ENCODE measurements around the gene BCL2L1.

The BCL2L1 gene

GRCh38 chr20:31731321-31731717, 8.7 kb upstream of the BCL2L1 start:
- DNase-seq (ENCODE audit: extremely low read depth in 1 of 2, low read depth in 1 of 2) = no peak

- peak; percentile 96 to 99 for DNase-seq (ENCODE audit: extremely low read depth in 1 of 2, low read depth in 1 of 2)
These were observed 831 bp upstream of the BCL2L1 start for GRCh38 chr20:31723319-31724078.

GRCh38 chr20:31723069-31723318, 326 bp upstream of the BCL2L1 start:
- no peak for DNase-seq (ENCODE audit: extremely low read depth in 1 of 2, low read depth in 1 of 2)

- DNase-seq (ENCODE audit: extremely low read depth in 1 of 2, low read depth in 1 of 2) = no peak
These were observed 1.0 kb downstream of the BCL2L1 start for GRCh38 chr20:31721408-31722256.

- DNase-seq (ENCODE audit: extremely low read depth in 1 of 2, low read depth in 1 of 2) = no peak
These were observed 1.9 kb downstream of the BCL2L1 start for GRCh38 chr20:31720486-31721407.

GRCh38 chr20:31719644-31720485, 2.8 kb downstream of the BCL2L1 start:
- DNase-seq (ENCODE audit: extremely low read depth in 1 of 2, low read depth in 1 of 2) = no peak

- DNase-seq (ENCODE audit: extremely low read depth in 1 of 2, low read depth in 1 of 2) = no peak
These were observed 3.6 kb downstream of the BCL2L1 start for GRCh38 chr20:31718952-31719643.

- no peak for DNase-seq (ENCODE audit: extremely low read depth in 1 of 2, low read depth in 1 of 2)
These were observed 5.0 kb downstream of the BCL2L1 start for GRCh38 chr20:31717478-31718201.

GRCh38 chr20:31716818-31717477, 5.7 kb downstream of the BCL2L1 start:
- no peak for DNase-seq (ENCODE audit: extremely low read depth in 1 of 2, low read depth in 1 of 2)

- no peak for DNase-seq (ENCODE audit: extremely low read depth in 1 of 2, low read depth in 1 of 2)
These were observed 6.3 kb downstream of the BCL2L1 start for GRCh38 chr20:31716351-31716750.

- DNase-seq (ENCODE audit: extremely low read depth in 1 of 2, low read depth in 1 of 2) = no peak
These were observed 6.9 kb downstream of the BCL2L1 start for GRCh38 chr20:31715766-31716165.

- DNase-seq (ENCODE audit: extremely low read depth in 1 of 2, low read depth in 1 of 2) = no peak
These were observed 9.1 kb downstream of the BCL2L1 start for GRCh38 chr20:31713312-31714273.

GRCh38 chr20:31712564-31713311, 9.9 kb downstream of the BCL2L1 start:
- no peak for DNase-seq (ENCODE audit: extremely low read depth in 1 of 2, low read depth in 1 of 2)

- no peak for DNase-seq (ENCODE audit: extremely low read depth in 1 of 2, low read depth in 1 of 2)
These were observed 10.5 kb downstream of the BCL2L1 start for GRCh38 chr20:31712112-31712553.

GRCh38 chr20:31711179-31712111, 11.2 kb downstream of the BCL2L1 start:
- no peak for DNase-seq (ENCODE audit: extremely low read depth in 1 of 2, low read depth in 1 of 2)
